Measurements from ENCODE around the gene NFATC4. TPM values are rescaled to one million over a fixed set of nuclear protein-coding genes. Genes with fewer than 3 reads are reported as not detected.

Gene NFATC4
- total and polyA plus RNA-seq, 10 of the 15 experiments (the other 5 are each of a cell fraction or from before 2014, with no cell fraction given), result 0.97 to 14.3 (median 4.9) TPM

DNA sequence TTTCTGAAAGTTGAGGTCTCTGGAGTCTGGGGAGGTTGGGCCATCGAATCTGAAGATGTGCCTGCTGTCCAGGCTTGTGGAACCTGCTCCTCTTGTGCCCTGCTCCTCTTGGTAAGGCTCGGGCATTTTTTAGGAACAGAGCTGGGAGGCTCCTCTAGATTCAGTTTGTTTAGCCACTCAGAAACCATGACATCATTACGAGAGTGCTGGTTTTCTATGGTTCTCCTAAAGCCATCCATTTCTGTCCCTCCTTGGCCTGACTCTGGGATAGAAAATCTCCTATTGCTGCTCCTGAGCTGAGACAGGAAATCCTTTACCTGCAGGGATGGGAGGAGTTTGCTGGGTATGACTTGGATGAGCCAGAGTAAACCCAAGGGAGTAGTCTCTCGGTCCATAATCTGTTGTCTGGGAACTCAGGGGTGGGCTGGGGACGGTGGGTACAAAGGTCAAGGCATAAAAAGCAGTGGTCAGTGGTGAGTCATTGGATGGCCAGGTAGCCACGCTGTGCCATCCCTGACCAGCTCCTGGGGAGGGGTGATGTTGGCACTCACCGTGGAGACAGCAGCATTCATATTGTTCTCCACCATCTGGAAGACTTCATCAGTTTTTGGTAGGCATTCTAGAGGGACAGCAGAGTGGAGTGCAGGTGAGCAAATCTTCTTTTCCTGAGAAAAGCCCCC is 30.7 kb upstream of the NFATC4 start:
- RAD21 ChIA-PET (ENCODE audit: unreplicated experiment), result interaction anchor here (1.7 to 5.7 kb wide), 2 partner anchors 94 kb away, joined by 7 to 45 read pairs; partner anchors contain the start of genes CBLN3 and KHNYN
- POLR2A ChIA-PET, result interaction anchor here (1.9 kb wide), 1 partner anchor 25 kb away, joined by 5 read pairs; no protein-coding TSS in a partner anchor
- Histone ChIP-seq H3K4me1 (ENCODE audit: control insufficient read depth, insufficient read depth, low read length) (peaks cover 23% of the 10 kb centered on the region), H4K20me1 (ENCODE audit: control insufficient read depth, insufficient read depth) (no peaks in the 10 kb centered on the region), H3K9me3 (replicated peaks; ENCODE audit: control insufficient read depth, insufficient read depth, low read length) (no peaks in the 10 kb centered on the region), H3K79me2 (ENCODE audit: control insufficient read depth, insufficient read depth, low read length) (no peaks in the 10 kb centered on the region), H3K36me3 (ENCODE audit: control insufficient read depth in 2 of 2, insufficient read depth in 2 of 2, low read length in 1 of 2) (no peaks in the 10 kb centered on the region; a peak in 1 of 4 replicates), H3K4me2 (ENCODE audit: control insufficient read depth, insufficient read depth) (no peak overlapping the region), H2AFZ (ENCODE audit: control insufficient read depth, low read depth, low read length) (no peak overlapping the region), H3K9ac (ENCODE audit: control insufficient read depth, insufficient read depth, low read length) (no peak overlapping the region), H3K4me3 (no peak overlapping the region), H3K27me3 (replicated peaks in 1 of 2; ENCODE audit: control insufficient read depth in 2 of 2, insufficient read depth in 2 of 2, low read length in 1 of 2) (peaks cover 2 to 12% of the 10 kb centered on the region in 2 experiments; a peak in 3 of 4 replicates), H3K27ac (ENCODE audit: control insufficient read depth, insufficient read depth) (no peak overlapping the region)
- FAIRE-seq, result no peak
- WGBS (ENCODE audit: insufficient coverage, insufficient replicate concordance, low lambda C conversion rate, missing lambda C conversion rate), result 63% methylated on average over 7 of the region's 7 CpGs
- CTCF ChIA-PET, result interaction anchor here (0.7 to 16.6 kb wide), 7 partner anchors 9 to 102 kb away, joined by 3 to 452 read pairs (median 8); partner anchors contain the start of genes CBLN3, KHNYN and SDR39U1
- intact Hi-C loops (cut with micrococcal nuclease; ENCODE audit: unreplicated experiment), result no loop called here
- in situ Hi-C loops (cut with MboI), result no loop called here
- SMC1A ChIA-PET (ENCODE audit: uncharacterized antibody, unreplicated experiment), result interaction anchor here (0.7 to 7.7 kb wide), 5 partner anchors 10 to 96 kb away, joined by 3 to 73 read pairs (median 4); partner anchors contain the start of gene KHNYN
- DNase-seq (ENCODE audit: low read depth, low spot score), result no peak
- no peak for ATAC-seq
- TF ChIP-seq JUND (IDR thresholded peaks at IDR 0.05; ENCODE audit: low read depth, low read length) (no peak), IKZF1 (conservative IDR thresholded peaks at IDR 0.05) (no peak), KAT2A (conservative IDR thresholded peaks at IDR 0.05; ENCODE audit: control insufficient read depth, low read depth, low read length) (no peak), ZNF24 (IDR thresholded peaks at IDR 0.05) (no peak), BMI1 (IDR thresholded peaks at IDR 0.05; ENCODE audit: borderline replicate concordance) (no peak), EGR1 (IDR thresholded peaks at IDR 0.05; ENCODE audit: borderline replicate concordance in 1 of 2, low read depth in 2 of 2, low read length in 2 of 2) (no peak), ZSCAN29 (IDR thresholded peaks at IDR 0.05) (no peak), SPI1 (IDR thresholded peaks at IDR 0.05; ENCODE audit: borderline replicate concordance, insufficient read depth, low read depth, low read length) (no peak), FOXK2 (IDR thresholded peaks at IDR 0.05) (no peak), TARDBP (IDR thresholded peaks at IDR 0.05; ENCODE audit: borderline replicate concordance) (no peak)
- TF ChIP-seq, protein P1, sequence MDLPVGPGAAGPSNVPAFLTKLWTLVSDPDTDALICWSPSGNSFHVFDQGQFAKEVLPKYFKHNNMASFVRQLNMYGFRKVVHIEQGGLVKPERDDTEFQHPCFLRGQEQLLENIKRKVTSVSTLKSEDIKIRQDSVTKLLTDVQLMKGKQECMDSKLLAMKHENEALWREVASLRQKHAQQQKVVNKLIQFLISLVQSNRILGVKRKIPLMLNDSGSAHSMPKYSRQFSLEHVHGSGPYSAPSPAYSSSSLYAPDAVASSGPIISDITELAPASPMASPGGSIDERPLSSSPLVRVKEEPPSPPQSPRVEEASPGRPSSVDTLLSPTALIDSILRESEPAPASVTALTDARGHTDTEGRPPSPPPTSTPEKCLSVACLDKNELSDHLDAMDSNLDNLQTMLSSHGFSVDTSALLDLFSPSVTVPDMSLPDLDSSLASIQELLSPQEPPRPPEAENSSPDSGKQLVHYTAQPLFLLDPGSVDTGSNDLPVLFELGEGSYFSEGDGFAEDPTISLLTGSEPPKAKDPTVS (IDR thresholded peaks at IDR 0.05; ENCODE audit: low read depth, low read length), result no peak
- TF ChIP-seq, protein P2, sequence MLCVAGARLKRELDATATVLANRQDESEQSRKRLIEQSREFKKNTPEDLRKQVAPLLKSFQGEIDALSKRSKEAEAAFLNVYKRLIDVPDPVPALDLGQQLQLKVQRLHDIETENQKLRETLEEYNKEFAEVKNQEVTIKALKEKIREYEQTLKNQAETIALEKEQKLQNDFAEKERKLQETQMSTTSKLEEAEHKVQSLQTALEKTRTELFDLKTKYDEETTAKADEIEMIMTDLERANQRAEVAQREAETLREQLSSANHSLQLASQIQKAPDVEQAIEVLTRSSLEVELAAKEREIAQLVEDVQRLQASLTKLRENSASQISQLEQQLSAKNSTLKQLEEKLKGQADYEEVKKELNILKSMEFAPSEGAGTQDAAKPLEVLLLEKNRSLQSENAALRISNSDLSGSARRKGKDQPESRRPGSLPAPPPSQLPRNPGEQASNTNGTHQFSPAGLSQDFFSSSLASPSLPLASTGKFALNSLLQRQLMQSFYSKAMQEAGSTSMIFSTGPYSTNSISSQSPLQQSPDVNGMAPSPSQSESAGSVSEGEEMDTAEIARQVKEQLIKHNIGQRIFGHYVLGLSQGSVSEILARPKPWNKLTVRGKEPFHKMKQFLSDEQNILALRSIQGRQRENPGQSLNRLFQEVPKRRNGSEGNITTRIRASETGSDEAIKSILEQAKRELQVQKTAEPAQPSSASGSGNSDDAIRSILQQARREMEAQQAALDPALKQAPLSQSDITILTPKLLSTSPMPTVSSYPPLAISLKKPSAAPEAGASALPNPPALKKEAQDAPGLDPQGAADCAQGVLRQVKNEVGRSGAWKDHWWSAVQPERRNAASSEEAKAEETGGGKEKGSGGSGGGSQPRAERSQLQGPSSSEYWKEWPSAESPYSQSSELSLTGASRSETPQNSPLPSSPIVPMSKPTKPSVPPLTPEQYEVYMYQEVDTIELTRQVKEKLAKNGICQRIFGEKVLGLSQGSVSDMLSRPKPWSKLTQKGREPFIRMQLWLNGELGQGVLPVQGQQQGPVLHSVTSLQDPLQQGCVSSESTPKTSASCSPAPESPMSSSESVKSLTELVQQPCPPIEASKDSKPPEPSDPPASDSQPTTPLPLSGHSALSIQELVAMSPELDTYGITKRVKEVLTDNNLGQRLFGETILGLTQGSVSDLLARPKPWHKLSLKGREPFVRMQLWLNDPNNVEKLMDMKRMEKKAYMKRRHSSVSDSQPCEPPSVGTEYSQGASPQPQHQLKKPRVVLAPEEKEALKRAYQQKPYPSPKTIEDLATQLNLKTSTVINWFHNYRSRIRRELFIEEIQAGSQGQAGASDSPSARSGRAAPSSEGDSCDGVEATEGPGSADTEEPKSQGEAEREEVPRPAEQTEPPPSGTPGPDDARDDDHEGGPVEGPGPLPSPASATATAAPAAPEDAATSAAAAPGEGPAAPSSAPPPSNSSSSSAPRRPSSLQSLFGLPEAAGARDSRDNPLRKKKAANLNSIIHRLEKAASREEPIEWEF (IDR thresholded peaks at IDR 0.05; ENCODE audit: insufficient replicate concordance, low read depth, low read length), result no peak
- BruUV-seq (replicated peaks), result TSS peak; percentile 59
